ENCODE results near the gene TTL.

- TF ChIP-seq REST (IDR thresholded peaks at IDR 0.05; ENCODE audit: borderline replicate concordance) (no peak), RAD21 (conservative IDR thresholded peaks at IDR 0.05) (no peak), CTCF (IDR thresholded peaks at IDR 0.05; ENCODE audit: poor library complexity, severe bottlenecking) (no peak)
Observed at GRCh38 chr2:112463256-112463655, 18.7 kb upstream of the TTL start.

Measured in neural cell (in vitro differentiated cells).